HepG2 (cell line): ENCODE data around the gene VAMP5. TPM values are rescaled to one million over a fixed set of nuclear protein-coding genes. Genes with fewer than 3 reads are reported as not detected.

Experiments
- AHDC1 ChIP-seq: sonication (generic); formaldehyde crosslinking; IDR thresholded peaks from 2 replicates; pipeline ENCODE4 v1.5.1; 2020; ENCODE audit warnings: mild to moderate bottlenecking, missing genetic modification reagents, borderline replicate concordance
- ARNT2 ChIP-seq: sonication (generic); formaldehyde crosslinking; IDR thresholded peaks from 2 replicates; pipeline ENCODE4 v1.8.0; 2022; ENCODE audit warnings: mild to moderate bottlenecking, low read depth, missing genetic modification reagents, moderate library complexity
- ELF4 ChIP-seq: sonication (generic); formaldehyde crosslinking; IDR thresholded peaks from 2 replicates; pipeline ENCODE4 v1.5.0; 2020; ENCODE audit warnings: missing genetic modification reagents, mild to moderate bottlenecking, moderate library complexity, borderline replicate concordance
- HNRNPK ChIP-seq: fragments of 200-400 bp; formaldehyde crosslinking; IDR thresholded peaks from 2 replicates; pipeline ENCODE4 v1.6.1; 2018; ENCODE audit warnings: low read length, low read depth, moderate library complexity, mild to moderate bottlenecking; ENCODE audit not compliant: poor library complexity, severe bottlenecking
- KLF11 ChIP-seq: IDR thresholded peaks from 2 replicates; pipeline ENCODE4 v1.6.1; 2016; ENCODE audit warnings: missing compliant biosample characterization
- MAX ChIP-seq: IDR thresholded peaks from 2 replicates; pipeline ENCODE4 v1.6.1; 2012; ENCODE audit warnings: inconsistent platforms
- SMC3 ChIP-seq: IDR thresholded peaks from 2 replicates; pipeline ENCODE4 v1.6.1; 2011; ENCODE audit warnings: low read length, improper control_type of control experiment
- STAG1 ChIP-seq: sonication (generic); formaldehyde crosslinking; IDR thresholded peaks from 2 replicates; pipeline ENCODE4 v1.4.0; 2020; ENCODE audit warnings: missing genetic modification reagents
- TAF15 ChIP-seq: fragments of 200-400 bp; formaldehyde crosslinking; IDR thresholded peaks from one replicate; pipeline ENCODE4 v1.6.1; 2018; ENCODE audit warnings: mild to moderate bottlenecking, low read depth, low read length; ENCODE audit not compliant: poor library complexity, severe bottlenecking
- ZMYM2 ChIP-seq: sonication (generic); formaldehyde crosslinking; IDR thresholded peaks from 2 replicates; pipeline ENCODE4 v1.8.0; 2022; ENCODE audit warnings: mild to moderate bottlenecking, missing genetic modification reagents
- ZNF232 ChIP-seq: sonication (generic); formaldehyde crosslinking; IDR thresholded peaks from 2 replicates; pipeline ENCODE4 v1.4.0; 2020; ENCODE audit warnings: missing genetic modification reagents, borderline replicate concordance
- ZNF260 ChIP-seq: sonication (generic); formaldehyde crosslinking; IDR thresholded peaks from 2 replicates; pipeline ENCODE4 v1.4.0; 2020; ENCODE audit warnings: missing genetic modification reagents, low read depth, mild to moderate bottlenecking, borderline replicate concordance
- ZNF3 ChIP-seq: IDR thresholded peaks from 2 replicates; pipeline ENCODE4 v1.7.0; 2017; ENCODE audit warnings: inconsistent platforms
- ZNF556 ChIP-seq: sonication (generic); formaldehyde crosslinking; IDR thresholded peaks from 2 replicates; pipeline ENCODE4 v1.4.0; 2020; ENCODE audit warnings: mild to moderate bottlenecking, missing genetic modification reagents, borderline replicate concordance
- ZNF691 ChIP-seq: sonication (generic); formaldehyde crosslinking; IDR thresholded peaks from 2 replicates; pipeline ENCODE4 v1.4.0; 2020; ENCODE audit warnings: missing genetic modification reagents, low read depth, mild to moderate bottlenecking, borderline replicate concordance
- polyA plus RNA-seq, 8 experiments: library from polyadenylated mRNA; depleted of rRNA in 3 of 8; stranded (reverse) in 7 of 8; unstranded in 1 of 8; fragments of >200 nt; fragmentation: Illumina TruSeq in 4 of 8; extraction: Trizol in 4 of 8; gene quantifications; 2 replicates each; pipeline versions ENCODE4 v1.2.1 to v1.2.3, GENCODE V29; 2011 to 2016; ENCODE audit warnings: low read depth in 4 of 8, missing spikeins in 1 of 8, mixed read lengths in 1 of 8; ENCODE audit not compliant: insufficient read depth in 1 of 8
- total RNA-seq, 5 experiments: library from RNA; depleted of rRNA; stranded (reverse); fragments of >200 nt; fragmentation: Illumina TruSeq; extraction: Trizol; gene quantifications; 2 replicates each; pipeline ENCODE4 v1.2.3, GENCODE V29; 2016; ENCODE audit warnings: low read depth in 1 of 5
- TF ChIP-seq, protein P1 (sequence below): sonication (generic); formaldehyde crosslinking; IDR thresholded peaks from 2 replicates; pipeline ENCODE4 v1.5.1; 2020; ENCODE audit warnings: mild to moderate bottlenecking, missing genetic modification reagents, moderate library complexity
- TF ChIP-seq, protein P2 (sequence below): sonication (generic); formaldehyde crosslinking; IDR thresholded peaks from 2 replicates; pipeline ENCODE4 v1.8.1; 2022; ENCODE audit warnings: mild to moderate bottlenecking, missing genetic modification reagents
- TF ChIP-seq, protein P3 (sequence below): sonication (generic); formaldehyde crosslinking; IDR thresholded peaks from 2 replicates; pipeline ENCODE4 v1.4.0; 2020; ENCODE audit warnings: missing genetic modification reagents

Gene VAMP5
- total and polyA plus RNA-seq, 2 of the 13 experiments (the other 11 are each of a cell fraction or from before 2014, with no cell fraction given), result 7.2 to 56.7 TPM

- TF ChIP-seq, protein P1, sequence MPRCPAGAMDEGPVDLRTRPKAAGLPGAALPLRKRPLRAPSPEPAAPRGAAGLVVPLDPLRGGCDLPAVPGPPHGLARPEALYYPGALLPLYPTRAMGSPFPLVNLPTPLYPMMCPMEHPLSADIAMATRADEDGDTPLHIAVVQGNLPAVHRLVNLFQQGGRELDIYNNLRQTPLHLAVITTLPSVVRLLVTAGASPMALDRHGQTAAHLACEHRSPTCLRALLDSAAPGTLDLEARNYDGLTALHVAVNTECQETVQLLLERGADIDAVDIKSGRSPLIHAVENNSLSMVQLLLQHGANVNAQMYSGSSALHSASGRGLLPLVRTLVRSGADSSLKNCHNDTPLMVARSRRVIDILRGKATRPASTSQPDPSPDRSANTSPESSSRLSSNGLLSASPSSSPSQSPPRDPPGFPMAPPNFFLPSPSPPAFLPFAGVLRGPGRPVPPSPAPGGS (CRISPR knock-in tag), result no peak
- peak; percentile 71; the same call in 1 of the 2 replicates for TF ChIP-seq ZNF556 (CRISPR knock-in tag)
- peak; percentile 73; the same call in 1 of the 2 replicates for TF ChIP-seq AHDC1 (CRISPR knock-in tag)
- TF ChIP-seq TAF15, result no peak
- 0 out of 2 replicates have a peak, but pooled peaks have one; percentile 68 for TF ChIP-seq ZMYM2
- TF ChIP-seq ZNF260 (CRISPR knock-in tag), result no peak
- TF ChIP-seq, protein P2, sequence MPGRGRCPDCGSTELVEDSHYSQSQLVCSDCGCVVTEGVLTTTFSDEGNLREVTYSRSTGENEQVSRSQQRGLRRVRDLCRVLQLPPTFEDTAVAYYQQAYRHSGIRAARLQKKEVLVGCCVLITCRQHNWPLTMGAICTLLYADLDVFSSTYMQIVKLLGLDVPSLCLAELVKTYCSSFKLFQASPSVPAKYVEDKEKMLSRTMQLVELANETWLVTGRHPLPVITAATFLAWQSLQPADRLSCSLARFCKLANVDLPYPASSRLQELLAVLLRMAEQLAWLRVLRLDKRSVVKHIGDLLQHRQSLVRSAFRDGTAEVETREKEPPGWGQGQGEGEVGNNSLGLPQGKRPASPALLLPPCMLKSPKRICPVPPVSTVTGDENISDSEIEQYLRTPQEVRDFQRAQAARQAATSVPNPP (CRISPR knock-in tag), result no peak
- TF ChIP-seq SMC3, result peak; percentile 23; the same call in 1 of the 2 replicates
- TF ChIP-seq ELF4 (CRISPR knock-in tag), result no peak; the same call in 1 of the 2 replicates
- TF ChIP-seq ZNF3 (CRISPR knock-in tag), result no peak
- TF ChIP-seq HNRNPK, result no peak
- TF ChIP-seq, protein P3, sequence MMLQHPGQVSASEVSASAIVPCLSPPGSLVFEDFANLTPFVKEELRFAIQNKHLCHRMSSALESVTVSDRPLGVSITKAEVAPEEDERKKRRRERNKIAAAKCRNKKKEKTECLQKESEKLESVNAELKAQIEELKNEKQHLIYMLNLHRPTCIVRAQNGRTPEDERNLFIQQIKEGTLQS (CRISPR knock-in tag), result no peak
- peak; percentile 11; the same call in 1 of the 2 replicates for TF ChIP-seq STAG1 (CRISPR knock-in tag)
- 0 out of 2 replicates have a peak, but pooled peaks have one; percentile 20 for TF ChIP-seq ARNT2 (CRISPR knock-in tag)
- TF ChIP-seq MAX, result peak; percentile 60; the same call in 1 of the 2 replicates
- 0 out of 2 replicates have a peak, but pooled peaks have one; percentile 24 for TF ChIP-seq ZNF691 (CRISPR knock-in tag)
- TF ChIP-seq KLF11, result no peak
- no peak for TF ChIP-seq ZNF232
These were observed 6.0 kb downstream of the VAMP5 start (continued) for GRCh38 chr2:85589982-85590791.
